NCI-H460 (cell line): Measurements from ENCODE around the gene CAPG. TPM values are rescaled to one million over a fixed set of nuclear protein-coding genes. Genes with fewer than 3 reads are reported as not detected.
"Not testable (repeated sequence)": the region's sequence is repeated elsewhere in the genome, so short reads cannot be mapped to it uniquely, and the experiment has no call there.

ENCODE experiments used
- DNase-seq: peaks from one replicate; pipeline ENCODE4 v3.0.0-alpha.2; 2016; ENCODE audit warnings: low read depth; ENCODE audit errors: extremely low read depth
- polyA plus RNA-seq: library from polyadenylated mRNA; depleted of rRNA; stranded (reverse); fragments of >200 nt; gene quantifications from 2 replicates; pipeline ENCODE4 v1.2.3, GENCODE V29; 2014; cell fraction: nucleus; rRNA removed
- total RNA-seq: library from RNA; depleted of rRNA; stranded (reverse); fragments of >200 nt; shearing (Covaris generic); gene quantifications from 2 replicates; pipeline ENCODE4 v1.2.3, GENCODE V29; 2014; rRNA removed

CAPG gene
- total RNA-seq: 95.1 and 95.2 TPM in 2 replicates
- polyA plus RNA-seq: 70.8 and 80.5 TPM in 2 replicates

GRCh38 chr2:85409845-85410583 is at the start of gene CAPG:
Gene CAPG (minus strand): TSS chr2:85410366. CDS start chr2:85402145, 8,221 bp downstream.
- no peak for DNase-seq

GRCh38 chr2:85459771-85460170 is 49.6 kb upstream of the CAPG start:
- DNase-seq: no peak

GRCh38 chr2:85458601-85459563 is 48.7 kb upstream of the CAPG start:
- DNase-seq: no peak

- no peak for DNase-seq
Observed at GRCh38 chr2:85457877-85458316, 47.7 kb upstream of the CAPG start.

- no peak for DNase-seq
Observed at GRCh38 chr2:85457043-85457442, 46.9 kb upstream of the CAPG start.

GRCh38 chr2:85455552-85456090 is 45.5 kb upstream of the CAPG start:
- DNase-seq: no peak

- no peak for DNase-seq
Observed at GRCh38 chr2:85453571-85453970, 43.4 kb upstream of the CAPG start.

- no peak for DNase-seq
Observed at GRCh38 chr2:85452237-85452636, 42.1 kb upstream of the CAPG start.

- no peak for DNase-seq
Observed at GRCh38 chr2:85449214-85449588, 39.0 kb upstream of the CAPG start.

GRCh38 chr2:85448461-85449213 is 38.5 kb upstream of the CAPG start:
- no peak for DNase-seq

- DNase-seq: no peak
Observed at GRCh38 chr2:85447222-85447585, 37.0 kb upstream of the CAPG start.

- no peak for DNase-seq
Observed at GRCh38 chr2:85446296-85447221, 36.4 kb upstream of the CAPG start.

- peak; percentile 67 for DNase-seq
Observed at GRCh38 chr2:85445316-85446295, 35.4 kb upstream of the CAPG start.

- no peak for DNase-seq
Observed at GRCh38 chr2:85444629-85445172, 34.5 kb upstream of the CAPG start.

GRCh38 chr2:85441864-85442263 is 31.7 kb upstream of the CAPG start:
- no peak for DNase-seq

- no peak for DNase-seq
Observed at GRCh38 chr2:85440729-85441128, 30.6 kb upstream of the CAPG start.

- DNase-seq: no peak
Observed at GRCh38 chr2:85439986-85440385, 29.8 kb upstream of the CAPG start.

GRCh38 chr2:85439569-85439968 is 29.4 kb upstream of the CAPG start:
- not testable (repeated sequence) for DNase-seq
